ENCODE measurements around the gene KIF20A. TPM values are rescaled to one million over a fixed set of nuclear protein-coding genes. Genes with fewer than 3 reads are reported as not detected.

The KIF20A gene
- total RNA-seq, 6 experiments from 2014 or later = 0.55 to 3.3 (median 1.1) TPM

DNA sequence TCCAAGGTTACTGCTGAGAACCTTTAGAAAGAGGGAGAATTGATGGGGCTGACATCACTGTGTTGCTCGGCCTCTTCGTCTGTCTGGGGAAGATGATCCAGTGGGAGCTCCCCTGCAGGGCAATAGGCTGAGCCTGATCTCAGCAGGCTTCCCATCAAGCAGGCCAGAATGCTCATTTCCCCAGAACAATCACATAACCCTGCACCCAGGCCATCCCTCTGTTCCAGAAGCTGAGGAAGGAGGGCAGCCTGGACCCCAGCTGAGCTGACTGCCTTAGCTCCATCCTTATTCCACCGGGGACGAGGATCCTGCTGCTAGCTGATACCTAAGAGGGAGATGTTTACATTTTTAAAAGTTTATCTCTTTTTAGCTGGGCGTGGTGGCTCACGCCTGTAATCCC, 45.8 kb downstream of the KIF20A start:
- no peaks in the 10 kb centered on the region for H3K9me3 ChIP-seq
- TF ChIP-seq POLR2A (IDR thresholded peaks at IDR 0.05) = no peak
- no peak for TF ChIP-seq CTCF (IDR thresholded peaks at IDR 0.05)
- no peak for ATAC-seq
- WGBS (ENCODE audit: insufficient coverage, low coverage, low lambda C conversion rate, missing lambda C conversion rate) = 83% methylated on average over 2 of the region's 6 CpGs
- no peak for DNase-seq
- H3K27ac ChIP-seq = no peak overlapping the region
- no peak overlapping the region for H3K4me3 ChIP-seq
- H3K36me3 ChIP-seq = no peaks in the 10 kb centered on the region
- intact Hi-C loops (cut with DNase I) = loop anchor here (5.0 to 10.0 kb wide), 2 partner anchors 60 to 63 kb away; no protein-coding TSS in a partner anchor
- no peaks in the 10 kb centered on the region for H3K27me3 ChIP-seq
- peaks cover 0 to 12% (median 0%) of the 10 kb centered on the region in 4 donors for H3K4me1 ChIP-seq

DNA sequence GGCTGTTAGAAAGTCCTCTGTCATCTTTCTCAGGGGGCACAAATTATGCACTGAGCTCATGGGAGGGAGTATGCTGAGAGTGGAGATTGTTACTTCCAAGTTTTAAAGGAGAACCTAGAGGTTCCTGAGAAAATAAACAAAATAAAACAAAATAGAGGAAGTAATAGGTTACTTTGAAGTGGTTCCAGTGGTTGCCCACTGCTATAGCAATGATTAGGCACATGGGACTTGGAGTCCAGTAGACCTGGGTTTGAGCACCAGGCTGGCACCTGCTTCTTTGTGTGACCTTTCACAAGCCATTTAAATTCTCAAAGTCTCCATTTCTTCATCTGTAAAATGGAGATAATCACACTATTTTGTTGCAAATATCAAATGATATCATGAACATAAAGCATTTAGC, 48.0 kb downstream of the KIF20A start:
- Histone ChIP-seq H3K36me3 (no peaks in the 10 kb centered on the region), H3K9me3 (no peaks in the 10 kb centered on the region), H3K27ac (no peak overlapping the region), H3K27me3 (no peaks in the 10 kb centered on the region), H3K4me1 (peaks cover 0 to 18% (median 0%) of the 10 kb centered on the region in 4 donors), H3K4me3 (no peak overlapping the region)
- no peak for TF ChIP-seq CTCF (IDR thresholded peaks at IDR 0.05)
- no peak for TF ChIP-seq POLR2A (IDR thresholded peaks at IDR 0.05)
- ATAC-seq = no peak
- no peak for DNase-seq
- intact Hi-C loops (cut with DNase I) = loop anchor here in 1 of 2 donors (10.0 kb wide), 1 partner anchor 58 kb away; no protein-coding TSS in a partner anchor

- TF ChIP-seq POLR2A (IDR thresholded peaks at IDR 0.05) (no peak), CTCF (IDR thresholded peaks at IDR 0.05) (no peak)
- intact Hi-C loops (cut with DNase I) = loop anchor here in 1 of 2 donors (10.0 kb wide), 1 partner anchor 55 kb away; no protein-coding TSS in a partner anchor
- 66% methylated on average over 6 of the region's 6 CpGs for WGBS (ENCODE audit: insufficient coverage, low coverage, low lambda C conversion rate, missing lambda C conversion rate)
- Histone ChIP-seq H3K4me1 (peaks cover 0 to 6% (median 0%) of the 10 kb centered on the region in 4 donors), H3K27me3 (no peaks in the 10 kb centered on the region), H3K27ac (no peak overlapping the region), H3K4me3 (no peak overlapping the region), H3K36me3 (no peaks in the 10 kb centered on the region), H3K9me3 (no peaks in the 10 kb centered on the region)
- DNase-seq (no peak), ATAC-seq (no peak)
Observed at GRCh38 chr5:138229387-138229786, 50.5 kb downstream of the KIF20A start.

DNA sequence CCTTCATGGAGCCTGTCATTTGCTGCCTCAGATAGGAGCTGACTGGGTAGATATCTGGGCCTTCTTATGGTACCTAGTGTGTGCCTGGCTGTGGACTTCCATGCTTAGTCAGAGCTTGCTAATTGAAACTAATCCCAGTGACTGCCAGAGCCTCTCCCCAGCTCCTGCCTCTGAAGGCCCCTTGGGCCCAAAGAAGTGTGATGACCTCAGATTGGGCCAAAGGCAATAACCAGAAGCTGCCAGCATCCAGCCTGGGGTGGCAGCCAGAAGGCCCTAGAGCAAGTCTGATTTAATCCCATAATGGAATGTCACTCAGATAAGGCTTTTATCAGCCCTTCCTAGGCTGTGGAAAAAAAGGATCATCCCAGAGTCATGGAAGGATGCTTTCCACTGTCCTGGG, 51.3 kb downstream of the KIF20A start:
- DNase-seq (no peak), ATAC-seq (peak in 2 of 4 donors; percentile 39 to 46)
- no peaks in the 10 kb centered on the region for H3K9me3 ChIP-seq
- no peak overlapping the region for H3K4me3 ChIP-seq
- H3K27ac ChIP-seq = no peak overlapping the region
- no peaks in the 10 kb centered on the region for H3K27me3 ChIP-seq
- peaks cover 0 to 6% (median 0%) of the 10 kb centered on the region in 4 donors for H3K4me1 ChIP-seq
- intact Hi-C loops (cut with DNase I) = no loop called here
- no peaks in the 10 kb centered on the region for H3K36me3 ChIP-seq
- TF ChIP-seq CTCF (IDR thresholded peaks at IDR 0.05) (no peak), POLR2A (IDR thresholded peaks at IDR 0.05) (no peak)

Measured in right lobe of liver (tissue), 6 donors.